Measurements from ENCODE around the gene RNASE7.

GRCh38 chr14:21063479-21063878, 21.3 kb downstream of the RNASE7 start:
- TF ChIP-seq, protein P1, sequence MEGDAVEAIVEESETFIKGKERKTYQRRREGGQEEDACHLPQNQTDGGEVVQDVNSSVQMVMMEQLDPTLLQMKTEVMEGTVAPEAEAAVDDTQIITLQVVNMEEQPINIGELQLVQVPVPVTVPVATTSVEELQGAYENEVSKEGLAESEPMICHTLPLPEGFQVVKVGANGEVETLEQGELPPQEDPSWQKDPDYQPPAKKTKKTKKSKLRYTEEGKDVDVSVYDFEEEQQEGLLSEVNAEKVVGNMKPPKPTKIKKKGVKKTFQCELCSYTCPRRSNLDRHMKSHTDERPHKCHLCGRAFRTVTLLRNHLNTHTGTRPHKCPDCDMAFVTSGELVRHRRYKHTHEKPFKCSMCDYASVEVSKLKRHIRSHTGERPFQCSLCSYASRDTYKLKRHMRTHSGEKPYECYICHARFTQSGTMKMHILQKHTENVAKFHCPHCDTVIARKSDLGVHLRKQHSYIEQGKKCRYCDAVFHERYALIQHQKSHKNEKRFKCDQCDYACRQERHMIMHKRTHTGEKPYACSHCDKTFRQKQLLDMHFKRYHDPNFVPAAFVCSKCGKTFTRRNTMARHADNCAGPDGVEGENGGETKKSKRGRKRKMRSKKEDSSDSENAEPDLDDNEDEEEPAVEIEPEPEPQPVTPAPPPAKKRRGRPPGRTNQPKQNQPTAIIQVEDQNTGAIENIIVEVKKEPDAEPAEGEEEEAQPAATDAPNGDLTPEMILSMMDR (IDR thresholded peaks at IDR 0.05), result no peak
- TF ChIP-seq POLR2A (IDR thresholded peaks at IDR 0.05) (no peak), EP300 (IDR thresholded peaks at IDR 0.05) (no peak)

Measured in suprapubic skin (tissue), 3 donors.